Mesendoderm (in vitro differentiated cells): ENCODE data around the gene BPGM. TPM values are rescaled to one million over a fixed set of nuclear protein-coding genes. Genes with fewer than 3 reads are reported as not detected.

Experiments
- DNase-seq: peaks from one replicate; pipeline ENCODE4 v3.0.0; 2013
- H2AK5ac ChIP-seq: 2 replicates; pipeline ENCODE4 v1.6.1; 2013; ENCODE audit warnings: low read length, inconsistent platforms
- H2BK120ac ChIP-seq: 2 replicates; pipeline ENCODE4 v1.6.1; 2013; ENCODE audit warnings: low read depth, mild to moderate bottlenecking, low read length, moderate library complexity, mixed read lengths
- H2BK15ac ChIP-seq: replicated peaks from 2 replicates; pipeline ENCODE4 v1.6.1; 2013; ENCODE audit warnings: low read depth, mild to moderate bottlenecking, moderate library complexity
- H2BK5ac ChIP-seq: 2 replicates; pipeline ENCODE4 v1.6.1; 2013; ENCODE audit warnings: low read length, inconsistent platforms
- H3K18ac ChIP-seq: 2 replicates; pipeline ENCODE4 v1.6.1; 2013; ENCODE audit warnings: mild to moderate bottlenecking, low read length, mixed read lengths
- H3K23ac ChIP-seq: one replicate; pipeline ENCODE4 v1.6.1; 2013; ENCODE audit warnings: low read length
- H3K27ac ChIP-seq: 2 replicates; pipeline ENCODE4 v1.5.1; 2013; ENCODE audit warnings: low read depth, mild to moderate bottlenecking, inconsistent platforms, low read length, moderate library complexity
- H3K27me3 ChIP-seq: 2 replicates; pipeline ENCODE4 v1.6.1; 2013; ENCODE audit warnings: low read length, control low read depth, mild to moderate bottlenecking, inconsistent platforms; ENCODE audit not compliant: insufficient read depth, poor library complexity
- H3K36me3 ChIP-seq: 2 replicates; pipeline ENCODE4 v1.6.1; 2013; ENCODE audit warnings: low read length, inconsistent platforms; ENCODE audit not compliant: control insufficient read depth, insufficient read depth
- H3K4ac ChIP-seq: one replicate; pipeline ENCODE4 v1.6.1; 2013; ENCODE audit warnings: low read depth, mild to moderate bottlenecking, low read length, moderate library complexity
- H3K4me1 ChIP-seq: 2 replicates; pipeline ENCODE4 v1.6.1; 2013; ENCODE audit warnings: low read depth, low read length, inconsistent platforms; ENCODE audit not compliant: control insufficient read depth
- H3K4me2 ChIP-seq: 2 replicates; pipeline ENCODE4 v1.6.1; 2013; ENCODE audit warnings: low read length
- H3K4me3 ChIP-seq: 2 replicates; pipeline ENCODE4 v1.5.1; 2013; ENCODE audit warnings: mild to moderate bottlenecking, low read length
- H3K56ac ChIP-seq: one replicate; pipeline ENCODE4 v1.6.1; 2013; ENCODE audit warnings: low read length
- H3K79me1 ChIP-seq: 2 replicates; pipeline ENCODE4 v1.6.1; 2013; ENCODE audit warnings: low read length, inconsistent platforms
- H3K79me2 ChIP-seq: 2 replicates; pipeline ENCODE4 v1.6.1; 2013; ENCODE audit warnings: mild to moderate bottlenecking, low read length; ENCODE audit not compliant: control insufficient read depth, insufficient read depth
- H3K9ac ChIP-seq: 2 replicates; pipeline ENCODE4 v1.6.1; 2013; ENCODE audit warnings: low read length, inconsistent platforms
- H4K5ac ChIP-seq: one replicate; pipeline ENCODE4 v1.6.1; 2013; ENCODE audit warnings: low read length
- H4K8ac ChIP-seq: one replicate; pipeline ENCODE4 v1.6.1; 2013; ENCODE audit warnings: low read depth, mild to moderate bottlenecking, control low read depth, low read length, moderate library complexity
- WGBS: extraction: QIAGEN DNeasy Blood & Tissue Kit; methylation state at CpG from one replicate; pipeline ENCODE4 v1.1.7; 2013; ENCODE audit warnings: low lambda C conversion rate, missing lambda C conversion rate; ENCODE audit not compliant: insufficient coverage; ENCODE audit errors: extremely low coverage; 5-methylcytosine and 5-hydroxymethylcytosine counted together
- polyA plus RNA-seq, 2 experiments: library from polyadenylated mRNA; stranded (reverse); fragments of 200-250 nt; gene quantifications; one replicate each; pipeline ENCODE4 v1.2.3, GENCODE V29; 2013

Gene BPGM
- 14.5 TPM for polyA plus RNA-seq (2013, experiment 1 of 2)
- 14.2 TPM for polyA plus RNA-seq (2013, experiment 2 of 2)

GRCh38 chr7:134646425-134647305 lies at the start of gene BPGM:
TSS of gene BPGM (plus strand) at chr7:134646853. CDS start at chr7:134661508, 14,655 bp downstream.
- Histone ChIP-seq H3K27ac (no peak within 1 kb of the TSS), H3K23ac (no peak within 1 kb of the TSS), H3K27me3 (no peaks in the 10 kb centered on the region), H3K4me2 (peak within 1 kb of the TSS; percentile 69), H3K4me3 (peak within 1 kb of the TSS; percentile 90), H3K18ac (no peak within 1 kb of the TSS), H2BK120ac (no peak within 1 kb of the TSS), H3K9ac (peak within 1 kb of the TSS; percentile 78), H3K4me1 (peaks cover 6% of the 10 kb centered on the region), H3K4ac (no peak within 1 kb of the TSS), H2BK15ac (no peak within 1 kb of the TSS), H2AK5ac (no peak within 1 kb of the TSS), H3K36me3 (no peaks in the 10 kb centered on the region), H3K79me2 (no peaks in the 10 kb centered on the region), H3K56ac (peak within 1 kb of the TSS; percentile 82), H4K8ac (peak within 1 kb of the TSS; percentile 67), H2BK5ac (no peak within 1 kb of the TSS), H3K79me1 (peaks cover 2% of the 10 kb centered on the region), H4K5ac (peak within 1 kb of the TSS; percentile 77)
- no CpG with 5 or more reads among the region's 36 CpGs for WGBS
- DNase-seq: peak; percentile 100

GRCh38 chr7:134599371-134599770 lies 47.3 kb upstream of the BPGM start:
- Histone ChIP-seq H3K56ac (no peak overlapping the region), H3K4me2 (no peak overlapping the region), H3K9ac (no peak overlapping the region), H3K4me3 (no peak overlapping the region), H2BK5ac (no peak overlapping the region), H2BK120ac (no peak overlapping the region), H3K27me3 (no peaks in the 10 kb centered on the region), H3K36me3 (no peaks in the 10 kb centered on the region), H3K27ac (no peak overlapping the region), H2BK15ac (no peak overlapping the region), H3K79me2 (no peaks in the 10 kb centered on the region), H3K4me1 (no peaks in the 10 kb centered on the region), H4K8ac (no peak overlapping the region), H4K5ac (no peak overlapping the region), H3K79me1 (no peaks in the 10 kb centered on the region), H2AK5ac (no peak overlapping the region), H3K4ac (no peak overlapping the region), H3K18ac (no peak overlapping the region), H3K23ac (no peak overlapping the region)
- no peak for DNase-seq
- WGBS: no CpG with 5 or more reads among the region's 6 CpGs

- Histone ChIP-seq H3K18ac (no peak overlapping the region), H3K27me3 (no peaks in the 10 kb centered on the region), H2BK120ac (no peak overlapping the region), H3K4me2 (no peak overlapping the region), H3K4ac (no peak overlapping the region), H4K8ac (no peak overlapping the region), H2BK15ac (no peak overlapping the region), H4K5ac (no peak overlapping the region), H3K4me3 (no peak overlapping the region), H3K56ac (no peak overlapping the region), H3K36me3 (no peaks in the 10 kb centered on the region), H3K79me2 (no peaks in the 10 kb centered on the region), H3K9ac (no peak overlapping the region), H3K4me1 (no peaks in the 10 kb centered on the region), H2BK5ac (no peak overlapping the region), H3K27ac (no peak overlapping the region), H3K23ac (no peak overlapping the region), H3K79me1 (no peaks in the 10 kb centered on the region), H2AK5ac (no peak overlapping the region)
- no peak for DNase-seq
- WGBS: no CpG with 5 or more reads among the region's 4 CpGs
Observed at GRCh38 chr7:134601459-134601858, 45.2 kb upstream of the BPGM start.

- no peaks in the 10 kb centered on the region for H3K36me3 ChIP-seq
- no peak overlapping the region for H2BK5ac ChIP-seq
- no peak overlapping the region for H4K8ac ChIP-seq
- no peak overlapping the region for H3K56ac ChIP-seq
- H3K79me1 ChIP-seq: no peaks in the 10 kb centered on the region
- H3K18ac ChIP-seq: no peak overlapping the region
- no peak overlapping the region for H3K4me3 ChIP-seq
- H2BK15ac ChIP-seq: no peak overlapping the region
- no peak overlapping the region for H3K4ac ChIP-seq
- no peak overlapping the region for H4K5ac ChIP-seq
- no peaks in the 10 kb centered on the region for H3K79me2 ChIP-seq
- H3K27me3 ChIP-seq: no peaks in the 10 kb centered on the region
- no peak overlapping the region for H3K4me2 ChIP-seq
- H3K4me1 ChIP-seq: no peaks in the 10 kb centered on the region
- no peak overlapping the region for H3K27ac ChIP-seq
- no peak overlapping the region for H2BK120ac ChIP-seq
- H3K23ac ChIP-seq: no peak overlapping the region
- no CpG with 5 or more reads among the region's 11 CpGs for WGBS
- no peak overlapping the region for H2AK5ac ChIP-seq
- DNase-seq: no peak
- H3K9ac ChIP-seq: no peak overlapping the region
Observed at GRCh38 chr7:134602881-134603451, 43.7 kb upstream of the BPGM start.

GRCh38 chr7:134605978-134606923 lies 40.4 kb upstream of the BPGM start:
- H3K27me3 ChIP-seq: no peaks in the 10 kb centered on the region
- no peaks in the 10 kb centered on the region for H3K4me1 ChIP-seq
- H4K8ac ChIP-seq: no peak overlapping the region
- no peak overlapping the region for H3K23ac ChIP-seq
- no peak overlapping the region for H2AK5ac ChIP-seq
- H3K56ac ChIP-seq: no peak overlapping the region
- H3K4me3 ChIP-seq: no peak overlapping the region
- no peak overlapping the region for H3K27ac ChIP-seq
- no peaks in the 10 kb centered on the region for H3K79me1 ChIP-seq
- no peak overlapping the region for H3K9ac ChIP-seq
- H3K79me2 ChIP-seq: no peaks in the 10 kb centered on the region
- no peak overlapping the region for H3K4ac ChIP-seq
- no peak overlapping the region for H3K4me2 ChIP-seq
- no peak overlapping the region for H2BK5ac ChIP-seq
- H2BK120ac ChIP-seq: no peak overlapping the region
- peak; percentile 46 for DNase-seq
- H2BK15ac ChIP-seq: no peak overlapping the region
- H3K36me3 ChIP-seq: no peaks in the 10 kb centered on the region
- H3K18ac ChIP-seq: no peak overlapping the region
- no CpG with 5 or more reads among the region's 14 CpGs for WGBS
- no peak overlapping the region for H4K5ac ChIP-seq
